GM21367 (cell line): ENCODE data around the gene CEND1.

Source experiments
- ATAC-seq: cut with Tn5 transposase; IDR thresholded peaks from one replicate; pipeline ENCODE4 v1.9.1; 2021; ENCODE audit not compliant: unreplicated experiment

CEND1 gene

DNA sequence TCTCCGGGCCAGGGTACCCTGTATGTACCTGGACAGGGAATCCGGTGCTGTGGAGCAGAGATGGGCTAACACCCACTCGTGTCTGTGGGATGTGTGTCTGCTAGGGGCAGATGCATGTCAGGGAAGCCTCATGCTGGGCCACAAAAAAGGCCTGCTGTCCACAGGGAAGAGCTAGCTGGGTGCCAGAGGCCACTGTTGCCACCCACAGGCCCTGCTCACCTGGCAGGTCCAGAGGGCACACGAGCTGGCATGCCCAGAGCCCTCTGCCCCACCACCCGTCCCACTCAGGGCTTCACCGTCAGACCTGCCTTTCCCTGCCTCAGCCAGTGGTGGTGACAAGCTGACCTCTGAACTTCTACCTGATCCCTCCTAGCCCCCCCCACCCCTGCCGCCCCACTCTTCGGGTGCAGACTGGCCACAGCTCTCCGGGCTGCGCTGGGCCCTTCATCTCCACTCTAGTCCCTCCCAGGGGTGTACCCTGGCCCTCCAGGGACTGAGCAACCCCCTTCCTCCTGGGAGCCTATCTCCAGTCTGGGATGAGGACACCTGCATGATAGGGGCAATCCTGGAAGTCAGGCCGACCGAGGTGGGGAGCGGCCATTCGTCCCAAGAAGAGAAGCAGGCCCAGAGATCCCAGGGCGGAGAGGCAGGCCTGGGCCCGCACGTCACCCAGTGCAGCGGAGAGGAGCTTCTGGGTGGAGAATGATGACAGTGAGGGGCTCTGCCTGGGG lies 6.8 kb upstream of the CEND1 start:
- no peak for ATAC-seq

GRCh38 chr11:795634-796564 lies 6.0 kb upstream of the CEND1 start:
- ATAC-seq: no peak

GRCh38 chr11:794766-795633 lies 5.1 kb upstream of the CEND1 start:
- ATAC-seq: no peak

DNA sequence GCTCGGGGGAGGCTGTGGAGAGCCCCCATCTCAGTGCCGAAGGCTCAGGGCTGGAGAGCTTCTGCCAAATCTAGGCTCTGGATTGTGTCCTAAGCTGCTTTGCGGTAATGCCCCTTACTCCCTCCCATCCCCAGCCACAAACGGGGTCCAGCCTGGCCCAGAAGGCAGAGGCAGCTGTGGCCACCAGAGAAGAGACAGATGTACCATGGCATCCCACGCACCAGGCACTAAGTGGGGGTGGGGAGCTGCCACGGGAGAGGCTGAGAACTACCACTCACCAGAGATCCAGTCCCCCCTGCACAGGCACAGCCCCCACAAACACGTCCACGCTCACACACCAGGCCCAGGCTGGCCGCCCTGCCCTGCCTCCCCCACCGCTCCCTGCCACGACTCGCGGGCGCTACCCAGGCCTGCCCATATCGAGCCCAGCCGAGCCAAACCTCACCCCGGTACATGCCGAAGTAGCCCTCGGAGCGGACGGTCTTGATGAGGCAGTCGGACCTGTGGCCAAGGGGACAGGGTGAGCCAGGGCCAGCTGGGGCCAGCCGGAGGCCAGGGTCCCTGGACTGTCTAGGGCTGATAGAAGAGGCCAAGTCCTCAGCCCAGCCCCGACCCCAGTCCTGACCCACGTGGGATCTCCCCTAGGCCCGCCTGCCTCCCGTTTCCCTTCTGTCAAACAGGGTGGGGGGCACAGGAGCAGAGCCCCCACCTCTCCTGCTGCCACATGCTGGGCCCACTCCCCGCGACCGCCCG lies 4.3 kb upstream of the CEND1 start:
- ATAC-seq: no peak

DNA sequence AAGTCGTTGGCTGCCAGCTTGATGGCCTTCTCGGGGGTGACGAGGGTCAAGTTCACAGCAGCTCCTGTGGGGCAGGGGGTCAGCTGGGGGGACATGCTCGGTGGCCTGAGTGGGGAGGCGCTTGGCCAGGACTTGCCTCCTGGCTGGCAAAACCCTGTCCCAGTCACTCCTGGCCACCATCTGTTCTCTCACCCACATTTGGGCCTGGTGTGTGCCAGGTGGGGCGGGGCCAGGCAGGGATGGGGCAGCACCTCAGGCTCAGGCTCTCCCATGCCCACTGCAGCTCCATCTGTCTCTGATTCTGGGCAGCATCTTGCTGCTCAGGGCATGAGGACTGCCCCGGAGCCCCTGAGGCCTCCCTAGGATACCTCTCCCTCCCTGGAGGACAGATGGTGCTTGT lies 3.7 kb upstream of the CEND1 start:
- no peak for ATAC-seq

DNA sequence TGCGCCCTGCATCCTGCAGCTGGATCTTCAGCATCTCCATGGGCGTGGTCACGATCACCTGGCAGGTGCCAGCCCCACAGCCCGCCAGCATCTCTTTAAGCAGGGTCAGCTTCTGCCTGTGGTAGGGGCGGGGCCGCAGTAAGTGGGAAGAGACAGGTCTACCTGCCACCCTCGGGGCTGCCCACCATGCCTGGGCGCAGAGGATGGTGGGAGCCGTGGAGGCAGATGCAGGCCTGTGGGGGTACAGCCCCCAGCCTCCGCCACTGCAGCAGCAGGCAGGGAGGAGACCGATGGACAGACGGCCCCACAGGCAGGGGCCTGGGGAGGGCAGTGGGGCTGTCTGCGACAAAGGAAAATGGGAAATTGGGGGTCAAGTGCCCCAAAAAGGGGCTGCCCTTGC lies 3.0 kb upstream of the CEND1 start:
- no peak for ATAC-seq

- no peak for ATAC-seq
Measured at GRCh38 chr11:792535-792821, 2.6 kb upstream of the CEND1 start.

GRCh38 chr11:791658-792534 lies 2.0 kb upstream of the CEND1 start:
- no peak for ATAC-seq

GRCh38 chr11:790721-791564 lies 1.1 kb upstream of the CEND1 start:
- no peak for ATAC-seq

DNA sequence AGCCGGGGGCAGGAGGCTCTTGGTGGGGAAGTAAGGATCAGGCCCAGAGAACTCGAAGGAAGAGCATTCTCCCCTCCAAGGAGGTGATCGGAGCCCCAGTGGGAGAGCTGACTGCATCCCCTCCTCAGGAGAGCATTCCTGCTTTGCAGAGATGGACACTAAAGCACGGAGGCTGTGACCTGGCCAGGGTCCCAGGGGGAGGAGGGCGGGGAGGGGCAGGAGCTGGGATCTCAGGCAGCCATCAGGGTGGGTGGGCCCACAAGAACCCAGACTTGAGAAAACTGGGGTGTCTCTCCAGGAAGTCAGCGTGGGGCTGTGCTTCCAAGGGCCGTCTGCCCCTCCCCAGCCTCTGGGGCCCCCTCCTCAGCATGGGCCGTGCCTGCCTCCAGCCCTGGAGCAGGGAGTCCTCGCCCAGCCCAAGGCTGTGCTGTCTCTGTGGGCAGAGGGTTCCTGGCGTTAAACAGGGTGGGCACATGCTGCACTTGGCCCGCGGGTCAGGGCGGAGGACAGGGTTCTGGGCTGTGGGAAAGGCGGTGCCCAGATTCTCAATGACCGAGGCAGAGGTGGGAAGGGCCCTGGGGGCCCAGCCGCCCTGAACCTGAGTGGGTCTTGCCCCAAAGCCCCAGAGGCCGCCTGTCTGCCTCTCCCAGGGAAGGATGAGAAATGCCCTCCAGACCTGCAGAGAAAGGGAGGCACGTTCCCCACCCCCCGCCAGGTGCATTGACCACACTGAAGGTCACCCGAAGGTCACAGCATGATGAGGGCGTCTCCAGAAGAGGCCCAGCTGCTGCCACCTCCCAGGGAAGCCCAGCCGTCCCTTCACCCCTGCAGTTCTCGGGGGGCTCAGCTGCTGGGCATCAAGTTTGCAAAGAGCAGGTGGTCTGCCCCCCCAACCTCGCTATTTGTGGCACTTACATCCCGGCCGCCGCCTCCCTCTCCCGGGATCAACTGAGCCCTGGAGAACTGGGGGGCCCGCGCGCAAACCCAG lies 643 bp downstream of the CEND1 start:
- ATAC-seq: no peak

- no peak for ATAC-seq
Measured at GRCh38 chr11:788009-788640, 1.8 kb downstream of the CEND1 start.

- no peak for ATAC-seq
Measured at GRCh38 chr11:787084-787675, 2.7 kb downstream of the CEND1 start.

DNA sequence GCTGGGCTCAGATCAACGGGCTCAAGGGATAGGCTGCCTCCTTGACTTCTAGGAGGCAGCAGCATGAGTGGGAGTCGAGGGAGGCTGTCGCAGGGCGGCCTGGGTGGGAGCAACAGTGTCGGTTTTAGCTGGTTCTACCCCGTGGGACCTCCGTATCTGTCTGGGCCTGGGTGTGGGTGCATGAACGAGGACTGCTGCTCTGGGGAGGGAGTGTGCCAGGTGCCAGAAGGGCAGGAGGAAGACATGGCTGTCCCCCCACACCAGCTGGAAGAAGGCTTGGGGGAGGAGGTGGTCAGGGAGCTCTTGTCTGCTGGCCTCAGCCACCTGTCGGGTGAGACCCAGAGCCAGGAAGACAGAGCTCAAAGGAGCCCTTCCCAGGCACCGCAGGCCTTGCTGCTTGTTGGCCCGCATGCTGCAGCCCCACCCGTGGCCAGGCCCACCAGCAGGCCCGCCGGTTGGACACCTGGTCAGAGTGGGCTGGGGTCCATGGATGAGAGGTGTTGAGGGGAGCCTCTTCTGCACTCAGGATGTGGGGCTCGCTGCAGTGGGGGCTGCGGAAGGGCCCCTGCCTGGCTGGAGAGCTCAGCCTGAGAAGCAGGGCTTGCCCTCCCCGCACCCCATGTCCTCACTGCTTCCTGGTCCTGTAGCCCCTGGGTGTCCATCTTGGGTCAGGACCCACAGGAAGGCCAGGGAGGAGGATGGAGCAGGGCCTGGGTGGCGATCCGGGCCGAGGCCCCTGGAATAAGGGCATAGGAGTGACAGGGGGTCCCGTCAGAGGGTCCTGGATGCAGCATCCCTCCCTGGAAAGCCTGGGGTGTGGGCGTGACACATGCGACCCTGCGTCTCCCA lies 3.4 kb downstream of the CEND1 start:
- ATAC-seq: no peak

GRCh38 chr11:783581-784015 lies 6.3 kb downstream of the CEND1 start:
- ATAC-seq: no peak

DNA sequence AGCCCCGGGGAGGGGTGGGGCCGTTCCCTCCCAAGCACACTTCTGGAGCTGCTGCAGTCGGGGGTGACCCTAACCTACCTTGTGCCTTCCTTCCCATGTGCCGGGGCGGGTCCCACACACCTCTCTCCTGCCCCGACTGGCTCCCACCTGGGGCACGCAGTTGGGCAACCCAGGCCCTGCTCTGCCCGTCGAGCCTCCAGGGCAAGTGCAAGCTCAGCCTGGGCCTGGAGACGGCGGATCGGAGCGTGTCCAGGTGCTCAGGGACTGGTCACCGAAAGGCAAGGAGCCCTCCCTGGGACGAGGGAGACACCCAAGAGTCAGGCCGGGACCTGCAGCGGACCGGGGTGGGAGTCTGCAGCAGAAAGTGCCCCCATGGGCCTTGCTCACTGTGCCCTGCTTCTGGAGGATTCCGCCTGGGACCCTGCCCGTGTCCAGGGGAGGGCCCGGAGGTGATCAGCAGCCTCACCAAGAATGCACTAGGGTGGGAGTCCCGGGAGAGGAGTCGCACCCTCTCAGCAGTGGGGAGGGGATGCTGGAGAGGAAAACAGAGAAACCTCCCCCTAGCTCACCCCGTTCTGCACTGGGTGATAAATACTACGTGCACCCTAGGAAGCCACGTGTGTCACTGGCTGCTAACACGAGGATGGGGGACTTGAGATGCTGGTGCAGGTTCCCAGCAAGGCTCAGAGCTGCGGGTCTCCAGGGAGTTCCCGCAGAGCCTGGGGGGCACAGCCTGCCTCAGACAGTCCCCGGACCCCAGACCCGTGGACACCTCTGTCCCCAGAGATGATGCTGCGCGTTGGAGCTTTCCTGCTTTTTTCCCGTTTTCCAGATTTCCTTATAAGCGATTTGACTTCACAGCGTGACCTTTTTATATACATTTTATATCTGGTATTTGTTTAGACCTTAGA lies 7.4 kb downstream of the CEND1 start:
- no peak for ATAC-seq
